ENCODE measurements around the gene STS. TPM values are rescaled to one million over a fixed set of nuclear protein-coding genes. Genes with fewer than 3 reads are reported as not detected.

The STS gene
- total and polyA plus RNA-seq, 4 donors, result 1.8 to 6.4 (median 2.8) TPM

DNA sequence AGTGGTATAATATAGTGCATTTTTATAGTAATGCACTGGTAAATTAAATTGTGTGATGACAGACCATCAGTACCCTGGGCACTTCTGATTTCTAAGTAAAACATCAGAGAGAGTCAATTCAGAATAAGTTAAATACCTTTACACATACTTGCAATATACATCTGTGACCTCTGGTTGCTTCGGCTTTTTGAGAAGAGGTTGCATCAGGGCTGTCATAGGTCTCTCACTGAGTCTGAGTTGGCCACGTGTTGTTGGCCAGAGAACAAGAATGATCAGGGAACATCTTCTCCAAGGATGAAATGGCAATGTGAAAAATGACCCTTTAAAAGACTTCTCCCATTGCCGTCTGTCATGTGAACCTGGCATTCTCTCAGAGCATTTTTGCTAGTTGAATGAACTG, 37.3 kb downstream of the STS start:
- Histone ChIP-seq H3K27ac (ENCODE audit: low read depth in 1 of 2, low read length in 2 of 2) (no peak overlapping the region), H3K27me3 (ENCODE audit: control insufficient read depth in 4 of 4, insufficient read depth in 4 of 4, low read length in 3 of 4) (no peaks in the 10 kb centered on the region), H3K4me3 (ENCODE audit: low read depth in 1 of 3, low read length in 3 of 3) (no peak overlapping the region), H3K9me3 (ENCODE audit: control insufficient read depth in 4 of 4, low read length in 3 of 4) (no peaks in the 10 kb centered on the region), H3K36me3 (ENCODE audit: control insufficient read depth in 4 of 4, insufficient read depth in 3 of 4, low read depth in 1 of 4, low read length in 3 of 4) (no peaks in the 10 kb centered on the region), H3K4me1 (ENCODE audit: control insufficient read depth in 4 of 4, insufficient read depth in 4 of 4, low read length in 3 of 4) (no peaks in the 10 kb centered on the region), H3K9ac (ENCODE audit: low read depth in 1 of 2, low read length in 2 of 2) (no peak overlapping the region)
- TF ChIP-seq REST (IDR thresholded peaks at IDR 0.05) (no peak), GABPA (IDR thresholded peaks at IDR 0.05 in 1 of 2, conservative IDR thresholded peaks at IDR 0.05 in 1 of 2) (no peak)
- no peak for DNase-seq (ENCODE audit: low spot score)
- WGBS, result 90% methylated on average over 3 of the region's 3 CpGs

DNA sequence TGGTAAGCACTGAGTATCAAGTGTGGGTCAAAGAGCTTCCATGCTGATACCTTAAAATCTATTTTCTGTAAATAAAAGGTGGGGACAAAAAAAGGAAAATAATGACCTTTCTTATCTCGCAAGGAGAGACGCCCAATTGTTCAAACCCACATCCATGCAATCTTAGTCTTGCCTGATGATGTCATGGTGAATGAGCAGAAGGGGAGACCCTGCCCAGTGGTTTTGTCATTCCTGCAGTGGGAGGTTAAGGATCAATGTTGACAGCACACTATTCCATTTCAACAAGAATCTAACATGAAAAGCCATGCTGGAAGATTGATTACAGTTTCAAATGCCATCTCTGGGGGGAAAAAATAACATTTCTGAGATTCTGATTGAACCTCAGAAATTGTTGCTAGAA, 41.2 kb downstream of the STS start:
- Histone ChIP-seq H3K36me3 (ENCODE audit: control insufficient read depth in 4 of 4, insufficient read depth in 3 of 4, low read depth in 1 of 4, low read length in 3 of 4) (no peaks in the 10 kb centered on the region), H3K27me3 (ENCODE audit: control insufficient read depth in 4 of 4, insufficient read depth in 4 of 4, low read length in 3 of 4) (no peaks in the 10 kb centered on the region), H3K4me3 (ENCODE audit: low read depth in 1 of 3, low read length in 3 of 3) (no peak overlapping the region), H3K9ac (ENCODE audit: low read depth in 1 of 2, low read length in 2 of 2) (no peak overlapping the region), H3K9me3 (ENCODE audit: control insufficient read depth in 4 of 4, low read length in 3 of 4) (no peaks in the 10 kb centered on the region), H3K4me1 (ENCODE audit: control insufficient read depth in 4 of 4, insufficient read depth in 4 of 4, low read length in 3 of 4) (no peaks in the 10 kb centered on the region), H3K27ac (ENCODE audit: low read depth in 1 of 2, low read length in 2 of 2) (no peak overlapping the region)
- TF ChIP-seq TAF1 (conservative IDR thresholded peaks at IDR 0.05), result no peak
- TF ChIP-seq SP1 (IDR thresholded peaks at IDR 0.05), result no peak
- TF ChIP-seq FOXA2 (IDR thresholded peaks at IDR 0.05), result no peak
- no peak for TF ChIP-seq RAD21 (IDR thresholded peaks at IDR 0.05)
- no peak for TF ChIP-seq JUND (IDR thresholded peaks at IDR 0.05)
- TF ChIP-seq REST (IDR thresholded peaks at IDR 0.05), result no peak
- no peak for DNase-seq (ENCODE audit: low spot score)
- WGBS, result 93% methylated on average over 2 of the region's 2 CpGs

DNA sequence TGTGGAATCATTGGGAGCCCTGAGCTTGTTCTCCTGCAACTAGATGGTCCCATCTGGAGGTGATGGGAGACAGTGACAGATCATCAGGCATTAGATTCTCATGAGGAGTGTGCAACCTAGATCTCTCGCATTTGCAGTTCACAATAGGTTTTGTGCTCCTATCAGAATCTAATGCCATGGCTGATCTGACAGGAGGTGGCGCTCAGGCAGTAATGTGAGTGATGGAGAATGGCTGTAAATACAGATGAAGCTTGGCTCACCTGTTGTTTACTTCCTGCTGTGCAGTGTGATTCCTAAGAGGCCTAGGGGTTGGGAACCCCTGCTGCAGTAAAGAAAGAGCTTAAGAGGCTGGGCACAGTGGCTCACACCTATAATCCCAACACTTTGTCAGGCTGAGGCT, 42.6 kb downstream of the STS start:
- WGBS, result 96% methylated on average over 2 of the region's 2 CpGs
- Histone ChIP-seq H3K4me3 (ENCODE audit: low read depth in 1 of 3, low read length in 3 of 3) (no peak overlapping the region), H3K9ac (ENCODE audit: low read depth in 1 of 2, low read length in 2 of 2) (no peak overlapping the region), H3K27me3 (ENCODE audit: control insufficient read depth in 4 of 4, insufficient read depth in 4 of 4, low read length in 3 of 4) (no peaks in the 10 kb centered on the region), H3K4me1 (ENCODE audit: control insufficient read depth in 4 of 4, insufficient read depth in 4 of 4, low read length in 3 of 4) (no peaks in the 10 kb centered on the region), H3K27ac (ENCODE audit: low read depth in 1 of 2, low read length in 2 of 2) (no peak overlapping the region), H3K36me3 (ENCODE audit: control insufficient read depth in 4 of 4, insufficient read depth in 3 of 4, low read depth in 1 of 4, low read length in 3 of 4) (no peaks in the 10 kb centered on the region), H3K9me3 (ENCODE audit: control insufficient read depth in 4 of 4, low read length in 3 of 4) (no peaks in the 10 kb centered on the region)
- TF ChIP-seq FOXA1 (IDR thresholded peaks at IDR 0.05) (no peak), REST (IDR thresholded peaks at IDR 0.05) (no peak), HNF4G (IDR thresholded peaks at IDR 0.05) (no peak), GABPA (IDR thresholded peaks at IDR 0.05 in 1 of 2, conservative IDR thresholded peaks at IDR 0.05 in 1 of 2) (no peak), EGR1 (IDR thresholded peaks at IDR 0.05; ENCODE audit: low read depth in 2 of 2) (no peak), HNF4A (conservative IDR thresholded peaks at IDR 0.05) (no peak), SP1 (IDR thresholded peaks at IDR 0.05) (no peak), TAF1 (conservative IDR thresholded peaks at IDR 0.05) (no peak), FOXA2 (IDR thresholded peaks at IDR 0.05) (no peak)
- TF ChIP-seq, protein P1, sequence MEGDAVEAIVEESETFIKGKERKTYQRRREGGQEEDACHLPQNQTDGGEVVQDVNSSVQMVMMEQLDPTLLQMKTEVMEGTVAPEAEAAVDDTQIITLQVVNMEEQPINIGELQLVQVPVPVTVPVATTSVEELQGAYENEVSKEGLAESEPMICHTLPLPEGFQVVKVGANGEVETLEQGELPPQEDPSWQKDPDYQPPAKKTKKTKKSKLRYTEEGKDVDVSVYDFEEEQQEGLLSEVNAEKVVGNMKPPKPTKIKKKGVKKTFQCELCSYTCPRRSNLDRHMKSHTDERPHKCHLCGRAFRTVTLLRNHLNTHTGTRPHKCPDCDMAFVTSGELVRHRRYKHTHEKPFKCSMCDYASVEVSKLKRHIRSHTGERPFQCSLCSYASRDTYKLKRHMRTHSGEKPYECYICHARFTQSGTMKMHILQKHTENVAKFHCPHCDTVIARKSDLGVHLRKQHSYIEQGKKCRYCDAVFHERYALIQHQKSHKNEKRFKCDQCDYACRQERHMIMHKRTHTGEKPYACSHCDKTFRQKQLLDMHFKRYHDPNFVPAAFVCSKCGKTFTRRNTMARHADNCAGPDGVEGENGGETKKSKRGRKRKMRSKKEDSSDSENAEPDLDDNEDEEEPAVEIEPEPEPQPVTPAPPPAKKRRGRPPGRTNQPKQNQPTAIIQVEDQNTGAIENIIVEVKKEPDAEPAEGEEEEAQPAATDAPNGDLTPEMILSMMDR (IDR thresholded peaks at IDR 0.05; ENCODE audit: low read depth, low read length, missing input control), result no peak
- TF ChIP-seq, protein P2, sequence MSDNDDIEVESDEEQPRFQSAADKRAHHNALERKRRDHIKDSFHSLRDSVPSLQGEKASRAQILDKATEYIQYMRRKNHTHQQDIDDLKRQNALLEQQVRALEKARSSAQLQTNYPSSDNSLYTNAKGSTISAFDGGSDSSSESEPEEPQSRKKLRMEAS (IDR thresholded peaks at IDR 0.05), result no peak
- DNase-seq (ENCODE audit: low spot score), result no peak
